Measurements from ENCODE around the gene GPD1. TPM values are rescaled to one million over a fixed set of nuclear protein-coding genes. Genes with fewer than 3 reads are reported as not detected.

GPD1 gene
- total RNA-seq, 4 donors from 2014 or later = 1,589 to 4,641 (median 3,196) TPM

DNA sequence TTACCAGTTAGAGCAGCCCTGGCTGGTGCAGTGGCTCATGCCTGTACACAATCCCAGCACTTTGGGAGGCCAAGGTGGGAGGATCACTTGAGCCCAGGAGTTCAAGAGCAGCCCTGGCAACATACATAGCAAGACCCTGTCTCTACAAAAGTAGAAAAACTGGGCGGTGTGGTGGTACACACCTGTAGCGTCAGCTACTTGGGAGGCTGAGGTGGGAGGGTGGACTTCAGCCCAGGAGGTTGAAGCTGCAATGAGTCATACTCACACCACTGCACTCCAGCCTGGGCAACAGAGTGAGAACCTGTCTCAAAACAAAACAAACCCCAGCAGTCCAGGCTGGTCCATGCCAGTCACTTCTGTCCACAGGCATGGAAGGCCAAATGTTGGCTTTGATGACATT is 15.6 kb downstream of the GPD1 start:
- TF ChIP-seq, protein P1, sequence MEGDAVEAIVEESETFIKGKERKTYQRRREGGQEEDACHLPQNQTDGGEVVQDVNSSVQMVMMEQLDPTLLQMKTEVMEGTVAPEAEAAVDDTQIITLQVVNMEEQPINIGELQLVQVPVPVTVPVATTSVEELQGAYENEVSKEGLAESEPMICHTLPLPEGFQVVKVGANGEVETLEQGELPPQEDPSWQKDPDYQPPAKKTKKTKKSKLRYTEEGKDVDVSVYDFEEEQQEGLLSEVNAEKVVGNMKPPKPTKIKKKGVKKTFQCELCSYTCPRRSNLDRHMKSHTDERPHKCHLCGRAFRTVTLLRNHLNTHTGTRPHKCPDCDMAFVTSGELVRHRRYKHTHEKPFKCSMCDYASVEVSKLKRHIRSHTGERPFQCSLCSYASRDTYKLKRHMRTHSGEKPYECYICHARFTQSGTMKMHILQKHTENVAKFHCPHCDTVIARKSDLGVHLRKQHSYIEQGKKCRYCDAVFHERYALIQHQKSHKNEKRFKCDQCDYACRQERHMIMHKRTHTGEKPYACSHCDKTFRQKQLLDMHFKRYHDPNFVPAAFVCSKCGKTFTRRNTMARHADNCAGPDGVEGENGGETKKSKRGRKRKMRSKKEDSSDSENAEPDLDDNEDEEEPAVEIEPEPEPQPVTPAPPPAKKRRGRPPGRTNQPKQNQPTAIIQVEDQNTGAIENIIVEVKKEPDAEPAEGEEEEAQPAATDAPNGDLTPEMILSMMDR (IDR thresholded peaks at IDR 0.05; ENCODE audit: low read depth) = no peak

DNA sequence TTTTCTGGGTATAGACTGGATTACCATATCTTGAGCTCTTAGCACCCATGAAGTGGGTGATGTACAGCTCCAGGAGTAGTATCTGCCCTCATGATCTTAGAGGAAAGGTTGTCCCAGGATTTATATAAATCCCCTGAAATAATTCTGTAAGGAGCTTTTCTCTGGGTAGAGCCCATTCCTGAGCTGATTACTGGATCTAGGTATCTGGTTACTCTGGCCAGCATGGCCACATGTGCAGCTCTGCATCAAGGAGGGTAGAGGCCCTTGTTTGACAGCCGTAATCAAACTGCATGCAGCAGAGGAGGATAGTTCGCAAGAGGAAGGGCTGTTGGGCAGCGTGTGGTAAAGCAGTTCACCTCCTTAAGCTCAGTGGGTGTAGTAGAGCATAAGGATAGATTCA is 16.7 kb downstream of the GPD1 start:
- TF ChIP-seq, protein P1 (IDR thresholded peaks at IDR 0.05; ENCODE audit: low read depth) = no peak

DNA sequence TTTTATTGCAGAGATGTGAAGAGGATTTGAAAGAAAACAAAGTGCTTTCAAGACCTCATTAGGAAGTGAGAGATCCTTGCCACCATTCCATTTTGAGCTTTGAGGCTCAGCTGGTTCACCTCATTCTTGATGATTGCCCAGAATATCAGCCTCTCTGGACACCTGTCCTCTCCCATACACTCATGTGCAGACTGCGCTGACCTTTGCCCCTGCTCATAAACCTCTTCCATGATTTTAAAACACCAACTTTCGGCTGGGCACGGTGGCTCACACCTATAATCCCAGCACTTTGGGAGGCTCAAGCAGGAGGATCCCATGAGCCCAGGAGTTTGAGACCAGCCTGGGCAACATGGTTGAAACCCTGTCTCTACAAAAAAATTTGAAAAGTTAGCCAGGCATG is 17.1 kb downstream of the GPD1 start:
- TF ChIP-seq, protein P1 (IDR thresholded peaks at IDR 0.05; ENCODE audit: low read depth) = no peak

DNA sequence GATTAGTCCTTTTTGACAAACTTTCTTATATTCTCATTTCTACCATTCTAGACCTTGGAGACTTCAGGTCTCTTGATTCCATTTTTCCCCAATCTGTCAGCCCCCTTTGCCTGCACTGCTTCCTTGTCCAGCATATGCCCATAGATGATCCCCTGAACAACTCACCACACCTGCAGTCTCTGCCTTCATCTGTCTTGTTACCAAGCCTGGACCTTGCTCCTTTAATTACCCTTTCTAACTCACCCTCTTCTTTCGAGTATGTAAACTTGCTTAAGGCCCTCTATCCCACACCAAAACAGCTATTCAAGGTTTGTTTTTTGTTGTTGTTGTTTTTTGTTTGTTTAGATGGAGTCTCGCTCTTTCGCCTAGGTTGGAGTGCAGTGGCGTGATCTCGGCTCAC is 17.8 kb downstream of the GPD1 start:
- TF ChIP-seq, protein P1 (IDR thresholded peaks at IDR 0.05; ENCODE audit: low read depth) = no peak

DNA sequence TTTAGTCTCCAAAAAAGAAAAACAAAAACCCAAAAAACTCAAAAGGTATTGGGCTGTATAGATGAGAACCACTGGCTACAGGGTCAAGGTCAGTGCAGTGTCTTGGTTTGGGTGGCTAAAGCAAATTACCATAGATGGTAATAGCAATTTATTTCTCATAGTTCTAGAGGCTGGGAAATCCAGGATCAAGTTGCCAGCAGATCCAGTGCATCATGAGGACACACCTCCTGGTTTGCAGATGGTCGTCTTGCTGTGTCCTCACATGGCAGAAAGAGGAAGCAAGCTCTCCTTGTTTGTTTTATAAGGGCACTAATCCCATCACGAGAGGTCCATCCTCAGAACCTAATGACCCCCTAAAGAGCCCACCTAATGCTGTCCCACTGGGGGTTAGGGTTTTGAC is 19.4 kb downstream of the GPD1 start:
- TF ChIP-seq, protein P1 (IDR thresholded peaks at IDR 0.05; ENCODE audit: low read depth) = no peak

DNA sequence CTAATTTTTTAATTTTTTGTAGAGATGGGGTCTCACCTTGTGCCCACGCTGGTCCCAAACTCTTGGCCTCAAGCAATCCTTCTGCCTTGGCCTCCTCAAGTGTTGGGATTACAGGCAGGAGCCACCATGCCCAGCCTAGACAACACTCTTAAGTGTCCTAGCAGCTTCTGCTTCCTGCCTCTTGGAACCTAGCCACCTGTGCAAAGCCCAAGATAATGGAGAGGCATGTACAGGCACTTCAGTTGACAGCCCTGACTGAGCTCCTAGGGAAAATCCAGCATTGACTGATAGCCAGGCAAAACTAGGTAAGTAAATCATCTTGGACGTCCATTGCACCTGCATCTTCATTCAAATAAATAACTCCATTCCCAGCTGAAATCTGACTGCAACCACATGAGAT is 23.7 kb downstream of the GPD1 start:
- TF ChIP-seq, protein P1 (IDR thresholded peaks at IDR 0.05; ENCODE audit: low read depth) = no peak

DNA sequence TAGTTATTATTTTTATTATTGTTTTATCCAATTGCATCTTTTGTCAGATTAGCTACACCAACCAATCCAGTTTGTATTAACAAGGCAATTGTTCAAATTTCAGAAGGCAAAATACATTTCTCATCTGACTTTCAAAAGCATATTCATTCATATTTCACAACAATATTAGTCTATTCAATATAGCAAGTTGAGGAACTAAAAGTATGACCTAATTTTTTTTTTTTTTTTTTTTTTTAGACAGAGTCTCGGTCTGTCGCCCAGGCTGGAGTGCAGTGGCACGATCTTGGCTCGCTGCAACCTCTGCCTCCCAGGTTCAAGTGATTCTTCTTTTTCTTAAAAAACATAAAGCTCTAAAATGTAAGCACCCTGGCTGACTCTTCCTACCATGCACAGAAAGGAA is 25.5 kb downstream of the GPD1 start:
- TF ChIP-seq, protein P1 (IDR thresholded peaks at IDR 0.05; ENCODE audit: low read depth) = no peak
